ENCODE results near the gene CRPPA. TPM values are rescaled to one million over a fixed set of nuclear protein-coding genes. Genes with fewer than 3 reads are reported as not detected.
A peak's percentile ranks its signal among the peaks of the same experiment; 100 is the strongest.

CRPPA gene
- polyA plus RNA-seq, 3 donors = 0.09 to 0.47 (median 0.36) TPM

GRCh38 chr7:16416289-16417282 is 4.8 kb downstream of the CRPPA start:
- DNase-seq = no peak
- H3K36me3 Mint-ChIP-seq = no peaks in the 10 kb centered on the region
- H3K27ac Mint-ChIP-seq = peak overlapping the region in 2 of 7 donors; percentile 15 to 27
- H3K27me3 ChIP-seq (ENCODE audit: control insufficient read depth in 2 of 2, insufficient read depth in 2 of 2, low read length in 2 of 2) = peaks cover 34 to 63% of the 10 kb centered on the region in 2 donors
- H3K4me1 ChIP-seq (ENCODE audit: control insufficient read depth in 1 of 2, insufficient read depth in 2 of 2, low read length in 2 of 2) = peaks cover 11 to 16% of the 10 kb centered on the region in 2 donors
- intact Hi-C loops (cut with micrococcal nuclease) = no loop called here
- peaks cover 0 to 4% (median 0%) of the 10 kb centered on the region in 7 donors for H3K9me3 Mint-ChIP-seq
- no peaks in the 10 kb centered on the region for H3K79me2 ChIP-seq (ENCODE audit: insufficient read depth, low read length)
- no peaks in the 10 kb centered on the region for H3K9me3 ChIP-seq (replicated peaks in 1 of 2; ENCODE audit: control insufficient read depth in 1 of 2, insufficient read depth in 1 of 2, low read length in 2 of 2)
- H3K27me3 Mint-ChIP-seq (ENCODE audit: low read depth in 3 of 3) = peaks cover 40 to 76% (median 44%) of the 10 kb centered on the region in 3 donors
- no peak for TF ChIP-seq CTCF (IDR thresholded peaks at IDR 0.05)
- H3K27ac ChIP-seq (ENCODE audit: low read depth in 1 of 2, low read length in 2 of 2) = no peak overlapping the region
- no peak overlapping the region for H3K4me2 ChIP-seq (replicated peaks; ENCODE audit: extremely low read depth, low read length, poor library complexity, severe bottlenecking)
- H4K20me1 ChIP-seq (ENCODE audit: insufficient read depth, low read length) = no peaks in the 10 kb centered on the region
- WGBS (ENCODE audit: insufficient coverage) = 75% methylated on average over 4 of the region's 7 CpGs
- H3K36me3 ChIP-seq (replicated peaks in 1 of 2; ENCODE audit: control insufficient read depth in 1 of 2, insufficient read depth in 2 of 2, low read length in 2 of 2) = no peaks in the 10 kb centered on the region
- peaks cover 22% of the 10 kb centered on the region for H3K4me1 Mint-ChIP-seq
- H3K4me3 Mint-ChIP-seq = peak overlapping the region in 1 of 2 donors; percentile 62
- no peak overlapping the region for H3K9ac ChIP-seq (ENCODE audit: insufficient read depth, low read length, poor library complexity, severe bottlenecking)
- H2AFZ ChIP-seq (ENCODE audit: insufficient read depth, low read depth, low read length, poor library complexity, severe bottlenecking) = no peak overlapping the region
- no peak overlapping the region for H3K4me3 ChIP-seq (replicated peaks in 1 of 3; ENCODE audit: low read depth in 2 of 3, low read length in 3 of 3)

- no peak overlapping the region for H3K4me2 ChIP-seq (replicated peaks; ENCODE audit: extremely low read depth, low read length, poor library complexity, severe bottlenecking)
- H4K20me1 ChIP-seq (ENCODE audit: insufficient read depth, low read length) = no peaks in the 10 kb centered on the region
- H3K27me3 ChIP-seq (ENCODE audit: control insufficient read depth in 2 of 2, insufficient read depth in 2 of 2, low read length in 2 of 2) = peaks cover 66 to 94% of the 10 kb centered on the region in 2 donors
- Mint-ChIP-seq H3K9me3 (peaks cover 0 to 6% (median 1%) of the 10 kb centered on the region in 7 donors), H3K4me1 (peaks cover 5% of the 10 kb centered on the region), H3K27ac (no peak overlapping the region), H3K4me3 (peak overlapping the region in 1 of 2 donors; percentile 42), H3K36me3 (no peaks in the 10 kb centered on the region), H3K27me3 (ENCODE audit: low read depth in 3 of 3) (peaks cover 53 to 86% (median 63%) of the 10 kb centered on the region in 3 donors)
- WGBS (ENCODE audit: insufficient coverage) = 94% methylated on average over 2 of the region's 8 CpGs
- H3K27ac ChIP-seq (ENCODE audit: low read depth in 1 of 2, low read length in 2 of 2) = no peak overlapping the region
- DNase-seq = no peak
- no peak overlapping the region for H3K9ac ChIP-seq (ENCODE audit: insufficient read depth, low read length, poor library complexity, severe bottlenecking)
- intact Hi-C loops (cut with micrococcal nuclease) = no loop called here
- no peaks in the 10 kb centered on the region for H3K9me3 ChIP-seq (replicated peaks in 1 of 2; ENCODE audit: control insufficient read depth in 1 of 2, insufficient read depth in 1 of 2, low read length in 2 of 2)
- H2AFZ ChIP-seq (ENCODE audit: insufficient read depth, low read depth, low read length, poor library complexity, severe bottlenecking) = no peak overlapping the region
- H3K4me3 ChIP-seq (replicated peaks in 1 of 3; ENCODE audit: low read depth in 2 of 3, low read length in 3 of 3) = no peak overlapping the region
- no peaks in the 10 kb centered on the region for H3K4me1 ChIP-seq (ENCODE audit: control insufficient read depth in 1 of 2, insufficient read depth in 2 of 2, low read length in 2 of 2)
- no peaks in the 10 kb centered on the region for H3K79me2 ChIP-seq (ENCODE audit: insufficient read depth, low read length)
- H3K36me3 ChIP-seq (replicated peaks in 1 of 2; ENCODE audit: control insufficient read depth in 1 of 2, insufficient read depth in 2 of 2, low read length in 2 of 2) = no peaks in the 10 kb centered on the region
- TF ChIP-seq CTCF (IDR thresholded peaks at IDR 0.05) = no peak
Observed at GRCh38 chr7:16412274-16413254, 8.8 kb downstream of the CRPPA start.
